ENCODE data around the gene FURIN.

Gene FURIN

GRCh38 chr15:90875549-90875981, 7.2 kb downstream of the FURIN start:
- no peak overlapping the region for H3K4me3 ChIP-seq (replicated peaks; ENCODE audit: low read depth, low read length)
- no peak for TF ChIP-seq CTCF (IDR thresholded peaks at IDR 0.05; ENCODE audit: low read depth, low read length, missing control alignments)
- no peak for DNase-seq (ENCODE audit: extremely low read depth, low read depth)

DNA sequence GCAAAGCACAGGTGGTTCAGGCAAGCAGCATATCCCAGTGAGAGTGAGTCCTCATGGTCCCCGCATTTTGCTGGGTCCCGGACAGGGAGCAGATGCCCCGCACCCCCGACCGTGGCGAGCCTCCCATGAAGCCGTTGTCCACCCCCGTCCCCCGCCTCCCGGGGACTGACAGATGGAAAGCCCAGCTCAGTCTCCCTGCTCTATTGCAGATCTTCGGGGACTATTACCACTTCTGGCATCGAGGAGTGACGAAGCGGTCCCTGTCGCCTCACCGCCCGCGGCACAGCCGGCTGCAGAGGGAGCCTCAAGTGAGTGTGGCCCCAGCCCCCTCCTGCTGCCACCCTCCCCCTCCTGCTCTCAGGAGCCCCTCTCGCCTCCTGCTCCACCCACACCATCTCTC, 7.7 kb downstream of the FURIN start:
- no peak for TF ChIP-seq CTCF (IDR thresholded peaks at IDR 0.05; ENCODE audit: low read depth, low read length, missing control alignments)
- no peak for DNase-seq (ENCODE audit: extremely low read depth, low read depth)
- no peak overlapping the region for H3K4me3 ChIP-seq (replicated peaks; ENCODE audit: low read depth, low read length)

DNA sequence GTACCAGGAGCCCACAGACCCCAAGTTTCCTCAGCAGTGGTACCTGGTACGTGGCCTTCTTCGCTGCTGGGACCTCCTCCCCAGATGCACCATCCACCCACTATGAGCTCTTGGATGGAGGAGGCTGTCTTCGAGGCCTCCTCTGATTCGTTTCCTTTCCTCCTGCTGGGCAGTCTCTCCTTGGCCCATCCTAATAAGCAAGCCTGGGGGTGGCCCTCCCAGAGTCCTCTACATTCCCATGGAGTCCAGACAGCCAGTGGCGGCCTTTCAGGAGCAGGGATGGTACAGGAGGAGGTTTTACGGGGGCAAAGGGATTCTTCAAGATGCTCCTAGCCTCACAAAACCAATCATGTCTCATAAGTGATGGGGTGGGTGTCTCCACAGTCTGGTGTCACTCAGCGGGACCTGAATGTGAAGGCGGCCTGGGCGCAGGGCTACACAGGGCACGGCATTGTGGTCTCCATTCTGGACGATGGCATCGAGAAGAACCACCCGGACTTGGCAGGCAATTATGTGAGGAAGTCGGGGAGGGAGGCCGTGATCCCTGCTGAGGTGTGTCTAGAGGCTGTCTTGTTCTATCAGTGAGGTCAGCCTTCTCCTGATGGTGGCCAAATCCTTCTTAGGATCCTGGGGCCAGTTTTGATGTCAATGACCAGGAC, 8.3 kb downstream of the FURIN start:
- no peak overlapping the region for H3K4me3 ChIP-seq (replicated peaks; ENCODE audit: low read depth, low read length)
- no peak for DNase-seq (ENCODE audit: extremely low read depth, low read depth)
- TF ChIP-seq CTCF (IDR thresholded peaks at IDR 0.05; ENCODE audit: low read depth, low read length, missing control alignments), result no peak

DNA sequence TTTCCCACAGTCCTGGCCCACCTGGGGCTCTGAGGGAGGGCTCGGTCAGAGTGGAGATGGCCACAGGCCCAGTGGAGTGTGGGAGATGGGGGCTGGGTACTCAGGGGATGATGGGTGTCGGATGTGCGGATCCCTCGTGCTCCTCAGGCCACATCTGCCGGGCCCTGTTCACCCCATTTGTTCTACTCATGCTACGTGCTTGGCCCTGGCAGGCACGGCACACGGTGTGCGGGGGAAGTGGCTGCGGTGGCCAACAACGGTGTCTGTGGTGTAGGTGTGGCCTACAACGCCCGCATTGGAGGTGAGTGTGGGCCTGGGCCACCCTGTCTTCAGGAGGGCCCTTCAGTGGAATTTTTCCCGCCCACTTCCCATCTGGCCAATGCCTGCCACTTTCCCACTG, 8.9 kb downstream of the FURIN start:
- H3K4me3 ChIP-seq (replicated peaks; ENCODE audit: low read depth, low read length), result no peak overlapping the region
- DNase-seq (ENCODE audit: extremely low read depth, low read depth), result no peak
- TF ChIP-seq CTCF (IDR thresholded peaks at IDR 0.05; ENCODE audit: low read depth, low read length, missing control alignments), result no peak

DNA sequence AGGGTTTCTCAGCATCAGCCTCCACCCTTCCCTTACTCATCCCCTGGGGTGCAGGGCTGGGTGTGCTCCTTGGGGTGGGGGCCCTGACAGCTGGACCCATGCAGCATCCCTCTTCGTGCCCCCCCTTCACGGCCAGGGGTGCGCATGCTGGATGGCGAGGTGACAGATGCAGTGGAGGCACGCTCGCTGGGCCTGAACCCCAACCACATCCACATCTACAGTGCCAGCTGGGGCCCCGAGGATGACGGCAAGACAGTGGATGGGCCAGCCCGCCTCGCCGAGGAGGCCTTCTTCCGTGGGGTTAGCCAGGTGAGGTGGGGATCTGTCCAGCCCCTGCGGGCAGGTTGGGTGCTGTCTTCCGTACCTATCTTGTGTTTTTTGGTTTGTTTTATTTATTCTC, 9.6 kb downstream of the FURIN start:
- DNase-seq (ENCODE audit: extremely low read depth, low read depth), result no peak
- H3K4me3 ChIP-seq (replicated peaks; ENCODE audit: low read depth, low read length), result no peak overlapping the region
- no peak for TF ChIP-seq CTCF (IDR thresholded peaks at IDR 0.05; ENCODE audit: low read depth, low read length, missing control alignments)

DNA sequence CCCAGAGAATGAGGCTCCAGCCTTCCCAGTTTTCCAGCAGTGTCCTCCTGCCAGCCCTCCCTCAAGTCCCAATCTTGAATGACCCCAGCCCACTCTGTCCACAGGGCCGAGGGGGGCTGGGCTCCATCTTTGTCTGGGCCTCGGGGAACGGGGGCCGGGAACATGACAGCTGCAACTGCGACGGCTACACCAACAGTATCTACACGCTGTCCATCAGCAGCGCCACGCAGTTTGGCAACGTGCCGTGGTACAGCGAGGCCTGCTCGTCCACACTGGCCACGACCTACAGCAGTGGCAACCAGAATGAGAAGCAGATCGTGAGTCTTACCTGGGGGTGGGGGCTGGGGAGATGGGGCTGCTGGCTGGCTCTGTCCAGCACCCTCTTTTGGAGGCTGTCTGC, 10.3 kb downstream of the FURIN start:
- no peak overlapping the region for H3K4me3 ChIP-seq (replicated peaks; ENCODE audit: low read depth, low read length)
- TF ChIP-seq CTCF (IDR thresholded peaks at IDR 0.05; ENCODE audit: low read depth, low read length, missing control alignments), result no peak
- DNase-seq (ENCODE audit: extremely low read depth, low read depth), result no peak
